Stimulated activated CD8-positive, alpha-beta memory T cell treated with anti-CD3 and anti-CD28 coated beads, Interleukin-15, amount 100 ng/mL, for 1 hour (primary cell): ENCODE data around the gene WDFY1.

Source experiments
- DNase-seq: peaks from one replicate; pipeline ENCODE4 v3.0.0-alpha.2; 2020; ENCODE audit warnings: low read depth

WDFY1 gene

DNA sequence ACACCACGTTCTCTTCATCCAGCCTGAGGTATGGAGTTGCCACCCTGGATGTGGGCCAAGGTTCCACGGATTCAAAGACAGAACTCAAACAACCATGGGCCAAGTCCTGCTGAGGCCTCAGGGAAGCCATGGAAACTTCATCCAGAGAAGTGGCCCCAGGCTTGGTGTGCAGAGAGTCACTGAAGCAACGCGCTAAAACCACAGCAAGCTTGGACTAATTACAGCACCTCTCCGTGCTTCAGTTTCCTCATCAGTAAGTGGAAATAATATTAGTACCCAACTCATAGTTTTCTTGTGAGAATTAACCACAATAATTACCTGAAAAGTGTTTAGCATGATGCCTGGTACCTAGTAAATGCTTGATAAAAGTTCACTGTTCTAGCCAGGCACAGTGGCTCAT is 88.6 kb downstream of the WDFY1 start:
- DNase-seq: no peak

- no peak for DNase-seq
Observed at GRCh38 chr2:223856021-223856420, 89.1 kb downstream of the WDFY1 start.

DNA sequence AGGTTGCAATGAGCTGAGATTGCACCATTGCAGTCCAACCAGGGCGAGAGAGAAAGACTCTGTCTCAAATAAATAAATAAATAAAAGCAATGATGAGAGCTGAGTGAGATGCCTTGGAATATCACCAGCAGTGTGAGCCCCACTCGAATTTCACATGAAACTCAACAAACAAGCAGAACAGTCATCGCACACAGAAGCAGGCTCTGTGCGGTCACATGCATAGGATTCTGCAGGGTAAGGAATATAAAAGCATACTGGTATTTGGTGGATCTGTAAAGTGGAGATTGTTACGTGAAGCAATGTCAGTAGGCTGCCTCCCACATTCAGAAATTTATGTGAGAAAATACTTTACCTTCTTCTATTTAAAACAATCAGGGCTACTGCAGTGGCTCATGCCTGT is 89.7 kb downstream of the WDFY1 start:
- DNase-seq: no peak

GRCh38 chr2:223854741-223855140 is 90.4 kb downstream of the WDFY1 start:
- DNase-seq: no peak

- no peak for DNase-seq
Observed at GRCh38 chr2:223853425-223853837, 91.7 kb downstream of the WDFY1 start.

DNA sequence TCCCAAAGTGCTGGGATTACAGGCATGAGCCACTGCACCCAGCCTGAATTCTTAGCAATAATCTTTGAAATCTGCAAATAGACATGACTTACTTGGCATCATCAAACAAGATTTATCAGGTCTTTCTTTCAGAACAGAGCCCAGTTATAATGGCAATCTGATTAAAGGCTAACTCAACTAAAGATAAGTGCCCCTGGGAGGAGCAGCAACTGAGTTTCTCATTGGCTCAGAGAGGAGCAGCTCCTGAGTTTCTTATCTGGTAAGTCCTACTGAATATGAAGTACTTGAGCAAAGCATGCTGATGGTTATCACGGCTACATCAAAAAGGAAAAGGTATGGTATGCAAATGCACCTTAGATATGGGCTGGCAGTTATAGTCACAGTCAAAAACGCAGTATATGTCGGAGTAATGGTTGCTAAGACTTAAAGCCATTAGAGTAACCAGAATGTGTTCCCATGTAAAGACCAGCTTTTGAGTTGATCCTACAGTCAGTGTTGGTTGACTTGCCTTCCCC is 92.8 kb downstream of the WDFY1 start:
- DNase-seq: no peak

- DNase-seq: no peak
Observed at GRCh38 chr2:223847410-223847809, 97.7 kb downstream of the WDFY1 start.

DNA sequence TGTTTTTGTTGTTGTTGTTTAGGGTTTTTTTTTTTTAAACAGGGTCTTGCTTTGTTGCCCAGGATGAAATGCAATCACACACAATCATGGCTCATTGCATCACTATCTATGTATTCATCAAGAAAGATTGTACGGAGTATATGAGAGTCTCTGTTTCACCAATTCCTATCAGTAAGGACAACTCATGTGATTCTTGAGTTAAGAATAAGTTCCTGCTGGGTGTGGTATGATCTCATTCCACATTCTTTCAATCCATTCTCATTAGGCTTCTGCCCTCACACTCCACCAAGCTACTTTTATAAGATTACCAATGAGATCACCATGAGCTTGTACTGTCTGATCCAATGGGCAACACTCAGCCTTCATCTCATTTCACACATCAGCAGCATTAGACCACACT is 98.6 kb downstream of the WDFY1 start:
- DNase-seq: no peak

- DNase-seq: no peak
Observed at GRCh38 chr2:223841436-223842190, 103.5 kb downstream of the WDFY1 start.

- DNase-seq: peak; percentile 17
Observed at GRCh38 chr2:223837287-223838061, 107.7 kb downstream of the WDFY1 start, which contains the start of gene AP1S3. Gene AP1S3 (minus strand): TSS chr2:223837582. CDS start chr2:223837450, 132 bp downstream.

GRCh38 chr2:223835701-223836532 is 109.2 kb downstream of the WDFY1 start:
- no peak for DNase-seq

- no peak for DNase-seq
Observed at GRCh38 chr2:223834431-223834830, 110.7 kb downstream of the WDFY1 start.

- DNase-seq: no peak
Observed at GRCh38 chr2:223832241-223832903, 112.8 kb downstream of the WDFY1 start.

DNA sequence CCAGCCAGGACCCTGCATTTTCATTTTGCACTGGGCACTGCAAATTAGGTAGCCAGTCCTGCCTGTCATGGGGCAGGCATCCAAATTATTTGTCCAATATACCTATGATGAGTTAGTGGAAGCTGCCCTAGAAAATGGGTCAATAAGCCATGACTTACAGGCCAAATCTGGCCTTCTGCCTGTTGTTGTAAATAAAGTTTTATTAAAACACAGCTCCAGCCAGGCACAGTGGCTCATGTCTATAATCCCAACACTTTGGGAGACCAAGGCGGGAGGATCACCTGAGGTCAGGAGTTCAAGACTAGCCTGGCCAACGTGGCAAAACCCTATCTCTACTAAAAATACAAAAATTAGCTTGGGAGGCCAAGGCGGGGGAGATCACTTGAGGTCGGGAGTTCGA is 116.0 kb downstream of the WDFY1 start:
- no peak for DNase-seq

GRCh38 chr2:223828314-223828713 is 116.8 kb downstream of the WDFY1 start:
- no peak for DNase-seq

DNA sequence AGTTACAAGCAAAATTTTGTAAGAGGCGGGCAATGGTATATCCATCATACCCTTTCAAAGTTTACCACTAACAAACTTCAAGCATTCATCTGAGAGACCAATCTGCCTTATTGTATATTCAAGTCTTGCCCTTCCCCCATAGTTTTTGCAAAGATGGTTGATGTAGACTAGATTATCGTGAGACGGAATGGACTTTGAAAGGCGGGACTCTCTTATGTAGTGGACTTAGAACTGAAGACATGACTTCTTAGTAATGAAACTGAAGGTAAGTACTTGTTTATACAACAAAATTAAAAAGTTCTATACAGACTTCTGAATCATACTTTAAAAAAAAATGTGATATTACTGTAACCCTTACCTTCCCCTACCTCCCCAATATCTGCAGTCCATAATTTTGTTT is 118.1 kb downstream of the WDFY1 start:
- no peak for DNase-seq
